Measurements from ENCODE around the gene KRTAP10-5. TPM values are rescaled to one million over a fixed set of nuclear protein-coding genes. Genes with fewer than 3 reads are reported as not detected.

The KRTAP10-5 gene
- total RNA-seq, 4 donors from 2014 or later, result not detected

DNA sequence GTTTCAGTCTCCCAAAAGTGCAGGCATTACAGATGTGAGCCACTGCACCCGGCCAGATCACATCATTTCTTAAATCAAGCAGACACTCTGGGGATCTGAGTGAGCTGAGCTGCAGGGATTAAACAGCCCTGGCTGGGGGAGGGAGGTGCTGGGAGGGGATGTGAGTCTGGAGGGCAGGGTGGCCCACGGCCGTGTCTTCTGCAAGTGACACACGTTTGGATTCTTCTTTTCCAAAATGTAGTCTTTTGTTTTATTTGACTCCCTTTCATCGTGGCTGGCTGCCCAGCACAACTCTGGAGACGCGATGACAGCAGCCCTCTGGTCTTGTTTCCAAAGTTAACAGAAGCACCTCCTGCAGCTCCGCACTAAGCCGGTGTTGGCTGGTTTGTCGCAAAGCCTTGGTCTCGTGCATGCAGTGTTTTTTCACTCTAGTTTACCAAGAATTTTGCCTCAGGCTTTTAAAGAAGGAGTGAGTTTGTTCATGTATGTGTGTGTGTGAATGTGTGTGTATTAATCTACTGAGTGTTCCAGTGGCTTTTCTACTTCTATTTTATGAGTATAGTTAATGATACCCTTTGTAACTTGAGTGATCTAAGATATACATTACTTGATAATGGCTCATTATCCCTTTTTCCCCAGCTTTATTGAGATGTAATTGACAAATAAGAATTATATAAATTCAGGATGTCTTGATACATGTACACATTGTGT lies 2.8 kb upstream of the KRTAP10-5 start:
- peak; percentile 80 for DNase-seq (ENCODE audit: extremely low spot score)
- Histone ChIP-seq H3K36me3 (no peaks in the 10 kb centered on the region), H3K4me3 (no peak overlapping the region), H3K4me1 (peaks cover 0 to 16% (median 5%) of the 10 kb centered on the region in 4 donors), H3K9me3 (peaks cover 0 to 22% (median 4%) of the 10 kb centered on the region in 4 donors), H3K27ac (replicated peaks in 1 of 4) (no peak overlapping the region), H3K27me3 (peaks cover 0 to 38% (median 0%) of the 10 kb centered on the region in 4 donors)
- WGBS, result 20% methylated on average over 11 of the region's 11 CpGs
- intact Hi-C loops (cut with DNase I), result no loop called here
- TF ChIP-seq EP300 (IDR thresholded peaks at IDR 0.05), result no peak
- no peak for TF ChIP-seq POLR2AphosphoS5 (IDR thresholded peaks at IDR 0.05)
- TF ChIP-seq, protein P1, sequence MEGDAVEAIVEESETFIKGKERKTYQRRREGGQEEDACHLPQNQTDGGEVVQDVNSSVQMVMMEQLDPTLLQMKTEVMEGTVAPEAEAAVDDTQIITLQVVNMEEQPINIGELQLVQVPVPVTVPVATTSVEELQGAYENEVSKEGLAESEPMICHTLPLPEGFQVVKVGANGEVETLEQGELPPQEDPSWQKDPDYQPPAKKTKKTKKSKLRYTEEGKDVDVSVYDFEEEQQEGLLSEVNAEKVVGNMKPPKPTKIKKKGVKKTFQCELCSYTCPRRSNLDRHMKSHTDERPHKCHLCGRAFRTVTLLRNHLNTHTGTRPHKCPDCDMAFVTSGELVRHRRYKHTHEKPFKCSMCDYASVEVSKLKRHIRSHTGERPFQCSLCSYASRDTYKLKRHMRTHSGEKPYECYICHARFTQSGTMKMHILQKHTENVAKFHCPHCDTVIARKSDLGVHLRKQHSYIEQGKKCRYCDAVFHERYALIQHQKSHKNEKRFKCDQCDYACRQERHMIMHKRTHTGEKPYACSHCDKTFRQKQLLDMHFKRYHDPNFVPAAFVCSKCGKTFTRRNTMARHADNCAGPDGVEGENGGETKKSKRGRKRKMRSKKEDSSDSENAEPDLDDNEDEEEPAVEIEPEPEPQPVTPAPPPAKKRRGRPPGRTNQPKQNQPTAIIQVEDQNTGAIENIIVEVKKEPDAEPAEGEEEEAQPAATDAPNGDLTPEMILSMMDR (IDR thresholded peaks at IDR 0.05), result no peak

DNA sequence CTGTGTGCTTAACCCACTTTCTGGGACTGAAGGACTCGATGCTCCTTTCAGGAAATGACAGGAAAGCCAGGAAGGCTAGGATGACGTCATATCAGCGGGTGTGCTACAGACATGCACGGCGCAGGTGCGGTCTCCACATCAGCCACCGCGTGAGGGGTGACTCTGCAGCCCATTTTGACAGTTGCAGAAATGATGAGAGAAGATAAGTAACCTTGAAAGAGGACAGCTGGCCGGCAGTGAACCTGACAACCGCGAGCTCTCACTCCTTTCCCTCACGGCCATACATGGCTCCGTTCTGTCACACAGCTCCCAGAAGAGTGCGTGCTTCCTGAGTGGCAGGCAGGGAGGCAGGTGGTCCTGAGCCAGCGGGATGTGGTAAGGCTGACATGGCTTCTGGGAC lies 1.7 kb upstream of the KRTAP10-5 start:
- H3K4me1 ChIP-seq, result peaks cover 0 to 16% (median 5%) of the 10 kb centered on the region in 4 donors
- DNase-seq (ENCODE audit: extremely low spot score), result no peak
- H3K27me3 ChIP-seq, result peaks cover 0 to 33% (median 0%) of the 10 kb centered on the region in 4 donors
- WGBS, result 67% methylated on average over 15 of the region's 15 CpGs
- peaks cover 0 to 29% (median 10%) of the 10 kb centered on the region in 4 donors for H3K9me3 ChIP-seq
- H3K36me3 ChIP-seq, result no peaks in the 10 kb centered on the region
- H3K4me3 ChIP-seq, result no peak overlapping the region
- no peak overlapping the region for H3K27ac ChIP-seq (replicated peaks in 1 of 4)
- intact Hi-C loops (cut with DNase I), result no loop called here
- TF ChIP-seq, protein P1 (IDR thresholded peaks at IDR 0.05), result no peak
- TF ChIP-seq POLR2A (IDR thresholded peaks at IDR 0.05; ENCODE audit: low read depth) (no peak), EP300 (IDR thresholded peaks at IDR 0.05) (no peak), POLR2AphosphoS5 (IDR thresholded peaks at IDR 0.05) (no peak)

DNA sequence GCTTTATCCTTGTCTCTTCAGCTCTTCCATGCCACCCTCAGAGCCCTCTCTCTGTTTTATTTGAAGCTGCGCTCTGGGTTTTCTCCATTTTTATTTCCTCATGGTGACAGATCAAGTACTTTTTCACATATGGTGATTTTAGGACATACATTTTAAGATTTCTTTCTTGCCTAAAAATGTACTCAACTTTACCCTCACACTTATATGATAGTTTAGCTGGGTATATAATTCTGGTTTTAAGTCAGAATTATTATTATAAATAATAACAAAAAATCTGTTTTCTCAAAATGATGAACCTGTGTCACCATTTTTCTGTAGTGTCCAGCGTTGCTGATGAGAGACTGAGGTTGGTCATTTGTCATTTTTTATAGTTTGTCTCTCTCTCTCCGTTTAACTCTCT lies 754 bp upstream of the KRTAP10-5 start:
- Histone ChIP-seq H3K4me1 (peaks cover 0 to 16% (median 5%) of the 10 kb centered on the region in 4 donors), H3K9me3 (peaks cover 0 to 36% (median 16%) of the 10 kb centered on the region in 4 donors), H3K4me3 (no peak overlapping the region), H3K36me3 (no peaks in the 10 kb centered on the region), H3K27ac (replicated peaks in 1 of 4) (no peak overlapping the region), H3K27me3 (peaks cover 0 to 27% (median 0%) of the 10 kb centered on the region in 4 donors)
- DNase-seq (ENCODE audit: extremely low spot score), result peak; percentile 45
- intact Hi-C loops (cut with DNase I), result no loop called here
- TF ChIP-seq POLR2A (IDR thresholded peaks at IDR 0.05; ENCODE audit: low read depth) (no peak), EP300 (IDR thresholded peaks at IDR 0.05) (no peak), POLR2AphosphoS5 (IDR thresholded peaks at IDR 0.05) (no peak)
- TF ChIP-seq, protein P1 (IDR thresholded peaks at IDR 0.05), result no peak
- WGBS, result 86% methylated on average over 3 of the region's 3 CpGs

DNA sequence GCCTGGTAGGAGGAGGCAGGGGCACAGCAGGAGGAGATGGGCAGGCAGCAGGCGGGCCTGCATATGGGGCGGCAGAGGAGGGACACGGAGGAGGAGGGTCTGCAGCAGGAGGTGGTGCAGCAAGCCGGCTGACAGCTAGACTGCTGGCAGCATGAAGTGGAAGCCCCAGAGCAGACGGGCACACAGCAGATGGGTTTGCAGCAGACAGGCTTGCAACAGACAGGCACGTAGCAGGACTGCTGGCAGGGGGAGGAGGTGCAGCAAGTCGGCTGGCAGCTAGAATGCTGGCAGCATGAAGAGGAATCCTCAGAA lies 615 bp downstream of the KRTAP10-5 start:
- Histone ChIP-seq H3K4me1 (peaks cover 0 to 16% (median 5%) of the 10 kb centered on the region in 4 donors), H3K27me3 (peaks cover 0 to 31% (median 0%) of the 10 kb centered on the region in 4 donors), H3K4me3 (no peak overlapping the region), H3K27ac (replicated peaks in 1 of 4) (no peak overlapping the region), H3K36me3 (no peaks in the 10 kb centered on the region), H3K9me3 (peaks cover 0 to 36% (median 17%) of the 10 kb centered on the region in 4 donors)
- TF ChIP-seq POLR2AphosphoS5 (IDR thresholded peaks at IDR 0.05), result no peak
- TF ChIP-seq, protein P1 (IDR thresholded peaks at IDR 0.05), result no peak
- no peak for TF ChIP-seq EP300 (IDR thresholded peaks at IDR 0.05)
- no peak for TF ChIP-seq POLR2A (IDR thresholded peaks at IDR 0.05; ENCODE audit: low read depth)
- intact Hi-C loops (cut with DNase I), result no loop called here
- 58% methylated on average over 7 of the region's 7 CpGs for WGBS
- DNase-seq (ENCODE audit: extremely low spot score), result peak; percentile 53
